K562 (cell line): ENCODE data around the gene CD34. TPM values are rescaled to one million over a fixed set of nuclear protein-coding genes. Genes with fewer than 3 reads are reported as not detected.

Source experiments
- ATAC-seq: fragments of 200-7000 bp; cut with Tn5 transposase; 3 replicates; pipeline ENCODE4 v1.9.1; 2020; ENCODE audit warnings: moderate library complexity
- BruUV-seq: library from RNA; stranded (reverse); fragments of 400-500 nt; replicated peaks from 2 replicates; lab custom pipeline; 2021; lab: Mats Ljungman, UMichigan
- CTCF ChIA-PET: fragments of 300-600 bp; formaldehyde crosslinking; extraction: SDS; loops from one replicate; lab custom pipeline; 2021; ENCODE audit warnings: low intra/inter-chr PET ratio; lab: Yijun Ruan, JAX
- POLR2A ChIA-PET: fragments of 300-600, 350-650 bp; sonication (Branson Sonifier 250); formaldehyde crosslinking; extraction: SDS; loops from one replicate; lab custom pipeline; 2021; ENCODE audit warnings: antibody characterized with exemption, inconsistent platforms; lab: Yijun Ruan, JAX
- DNase-seq, 4 experiments: peaks; one replicate each; pipeline versions ENCODE4 v3.0.0 to v3.0.0-alpha.2; 2011 to 2018; ENCODE audit warnings: low spot score in 3 of 4, mixed read lengths in 3 of 4; ENCODE audit errors: extremely low read depth in 1 of 4
- FAIRE-seq: peaks from 2 replicates; lab custom pipeline; 2011; peaks lifted over from hg19 to GRCh38; lab: Jason Lieb, UNC
- H2AFZ ChIP-seq: 2 replicates; pipeline ENCODE4 v1.6.0; 2011; ENCODE audit warnings: low read depth, low read length, control low read depth, inconsistent platforms
- H3K27ac ChIP-seq: fragments of 200-600 bp; 3 replicates; pipeline ENCODE4 v1.8.0; 2011; ENCODE audit warnings: low read depth, mild to moderate bottlenecking, control low read depth, inconsistent platforms, low read length, moderate library complexity, mixed read lengths; ENCODE audit errors: extremely low read depth
- H3K27me3 ChIP-seq, 2 experiments: fragments of 300-600 bp in 1 of 2; 2 replicates in 1 of 2; 3 replicates in 1 of 2; pipeline versions ENCODE4 v1.6.0 to v1.8.0; 2011; ENCODE audit warnings: inconsistent platforms in 2 of 2, low read length in 2 of 2, mild to moderate bottlenecking in 1 of 2, mixed read lengths in 1 of 2, moderate library complexity in 1 of 2; ENCODE audit not compliant: control insufficient read depth in 2 of 2, insufficient read depth in 2 of 2
- H3K36me3 ChIP-seq: fragments of 300-600 bp; 3 replicates; pipeline ENCODE4 v1.8.0; 2011; ENCODE audit warnings: mild to moderate bottlenecking, low read length, inconsistent platforms; ENCODE audit not compliant: control insufficient read depth, insufficient read depth
- H3K4me1 ChIP-seq, 2 experiments: fragments of 200-600 bp in 1 of 2; replicated peaks in 1 of 2; 2 replicates in 1 of 2; 3 replicates in 1 of 2; pipeline versions ENCODE4 v1.5.1 to v1.8.0; 2011; ENCODE audit warnings: inconsistent platforms in 2 of 2, low read length in 2 of 2, mild to moderate bottlenecking in 1 of 2, mixed read lengths in 1 of 2, moderate library complexity in 1 of 2; ENCODE audit not compliant: control insufficient read depth in 2 of 2, insufficient read depth in 2 of 2
- H3K4me2 ChIP-seq: 2 replicates; pipeline ENCODE4 v1.6.1; 2011; ENCODE audit warnings: low read length, control low read depth, inconsistent platforms, mixed read lengths; ENCODE audit not compliant: insufficient read depth
- H3K4me3 ChIP-seq: fragments of 200-600 bp; sonication (generic), shearing (Covaris generic); 2 replicates; pipeline ENCODE4 v1.5.1; 2016; ENCODE audit warnings: control low read depth, inconsistent platforms
- H3K79me2 ChIP-seq: fragments of 200-600 bp; 3 replicates; pipeline ENCODE4 v1.8.0; 2011; ENCODE audit warnings: low read length, inconsistent platforms; ENCODE audit not compliant: control insufficient read depth, insufficient read depth
- H3K9ac ChIP-seq, 2 experiments: 2 replicates each; pipeline versions ENCODE4 v1.6.0 to v1.6.1; 2011; ENCODE audit warnings: low read depth in 2 of 2, low read length in 2 of 2, control low read depth in 1 of 2, inconsistent platforms in 1 of 2, mild to moderate bottlenecking in 1 of 2, mixed read lengths in 1 of 2; ENCODE audit not compliant: insufficient read depth in 1 of 2
- H3K9me1 ChIP-seq: one replicate; pipeline ENCODE4 v1.6.0; 2011; ENCODE audit warnings: inconsistent platforms, mild to moderate bottlenecking, low read length, moderate library complexity; ENCODE audit not compliant: control insufficient read depth, insufficient read depth
- H3K9me3 ChIP-seq: replicated peaks from 2 replicates; pipeline ENCODE4 v1.5.1; 2011; ENCODE audit warnings: low read depth, low read length, inconsistent platforms; ENCODE audit not compliant: control insufficient read depth, insufficient read depth
- H4K20me1 ChIP-seq: replicated peaks from 2 replicates; pipeline ENCODE4 v1.6.1; 2011; ENCODE audit warnings: low read length, inconsistent platforms, mixed read lengths; ENCODE audit not compliant: control insufficient read depth, insufficient read depth
- FOXA1 ChIP-seq: fragments of 450-650 bp; IDR thresholded peaks from 2 replicates; pipeline ENCODE4 v1.6.1; 2016; ENCODE audit warnings: mild to moderate bottlenecking, borderline replicate concordance
- HNRNPL ChIP-seq: fragments of 200-400 bp; formaldehyde crosslinking; IDR thresholded peaks from 2 replicates; pipeline ENCODE4 v1.6.1; 2017; ENCODE audit warnings: low read depth, mild to moderate bottlenecking, low read length
- KHSRP ChIP-seq: fragments of 450-650 bp; IDR thresholded peaks from 2 replicates; pipeline ENCODE4 v1.6.1; 2017
- NR2C2 ChIP-seq, 2 experiments: fragments of 200-800 bp in 1 of 2; sonication (Bioruptor generic) in 1 of 2; sonication (generic) in 1 of 2; formaldehyde crosslinking in 1 of 2; IDR thresholded peaks; 2 replicates each; pipeline versions ENCODE4 v1.6.1 to v1.8.0; 2016 to 2022; ENCODE audit warnings: mild to moderate bottlenecking in 1 of 2, missing compliant biosample characterization in 1 of 2, missing genetic modification characterization in 1 of 2, missing genetic modification reagents in 1 of 2
- PCBP1 ChIP-seq: fragments of 200-400 bp; formaldehyde crosslinking; IDR thresholded peaks from 2 replicates; pipeline ENCODE4 v1.6.1; 2018; ENCODE audit warnings: mild to moderate bottlenecking, low read depth, low read length; ENCODE audit not compliant: poor library complexity, severe bottlenecking
- SAP30 ChIP-seq: fragments of 200-600 bp; sonication (generic); IDR thresholded peaks from 2 replicates; pipeline ENCODE4 v1.6.1; 2012; ENCODE audit warnings: borderline replicate concordance, low read depth, mild to moderate bottlenecking, moderate library complexity, low read length, control low read depth, inconsistent platforms; ENCODE audit not compliant: insufficient read depth, poor library complexity, severe bottlenecking
- SMARCC2 ChIP-seq: fragments of 450-650 bp; IDR thresholded peaks from 2 replicates; pipeline ENCODE4 v1.6.1; 2017; ENCODE audit warnings: antibody characterized with exemption, moderate library complexity, mild to moderate bottlenecking, low read depth
- ZNF143 ChIP-seq: sonication (generic); formaldehyde crosslinking; IDR thresholded peaks from 2 replicates; pipeline ENCODE4 v1.9.0; 2022; ENCODE audit warnings: mild to moderate bottlenecking, missing genetic modification reagents
- whole genome bisulfite sequencing: fragments of 100-300 bp; shearing (Covaris generic); methylation state at CpG from one replicate; pipeline ENCODE4 v1.1.6; 2016; ENCODE audit warnings: low coverage, mixed read lengths; ENCODE audit not compliant: insufficient coverage; ENCODE audit errors: missing lambda C conversion rate; 5-methylcytosine and 5-hydroxymethylcytosine counted together
- in situ Hi-C: fragments of 300-500 bp; cut with MboI; formaldehyde crosslinking; loops from 4 replicates; pipeline ENCODE4 v1.15.0; 2018; ENCODE audit warnings: inconsistent platforms, mixed read lengths
- intact Hi-C: fragments of 100-400 bp; cut with micrococcal nuclease; formaldehyde crosslinking; loops from 2 replicates; pipeline ENCODE4 v1.14.2; 2022
- polyA plus RNA-seq, 8 experiments: library from polyadenylated mRNA; depleted of rRNA in 4 of 8; stranded (reverse) in 5 of 8; unstranded in 3 of 8; fragments of >200 nt; fragmentation: Nextera tagmentation in 2 of 8; fragmentation: Illumina TruSeq in 1 of 8; extraction: Ambion mirVana in 2 of 8; extraction: Trizol in 1 of 8; gene quantifications; 2 replicates each; pipeline versions ENCODE4 v1.2.1 to v1.2.3, GENCODE V29; 2011 to 2014; ENCODE audit warnings: inconsistent platforms in 1 of 8, missing spikeins in 1 of 8
- total RNA-seq, 7 experiments: library from RNA; depleted of rRNA in 6 of 7; stranded (reverse); fragments of >200 nt in 6 of 7; fragmentation: Illumina TruSeq in 2 of 7; extraction: Trizol in 2 of 7; gene quantifications; 2 replicates each; pipeline versions ENCODE4 v1.2.1 to v1.2.3, GENCODE V29; 2011 to 2021; ENCODE audit warnings: low replicate concordance in 1 of 7
- TF ChIP-seq, protein P1 (sequence below), 2 experiments: fragments of 450-650 bp; formaldehyde crosslinking in 1 of 2; IDR thresholded peaks; 2 replicates each; pipeline versions ENCODE4 v1.4.0 to v1.6.1; 2014 to 2020; ENCODE audit warnings: mild to moderate bottlenecking in 2 of 2, borderline replicate concordance in 1 of 2, low read depth in 1 of 2
- TF ChIP-seq, protein P2 (sequence below): fragments of 250-450 bp; sonication (Bioruptor Pico); IDR thresholded peaks from 2 replicates; pipeline ENCODE4 v1.5.0; 2020; ENCODE audit warnings: mild to moderate bottlenecking
- TF ChIP-seq, protein P3 (sequence below): sonication (generic); formaldehyde crosslinking; IDR thresholded peaks from 2 replicates; pipeline ENCODE4 v1.8.0; 2023; ENCODE audit warnings: mild to moderate bottlenecking, missing genetic modification reagents

Gene CD34
- total and polyA plus RNA-seq, 9 of the 15 experiments (the other 6 are each of a cell fraction or from before 2014, with no cell fraction given), result not detected

DNA sequence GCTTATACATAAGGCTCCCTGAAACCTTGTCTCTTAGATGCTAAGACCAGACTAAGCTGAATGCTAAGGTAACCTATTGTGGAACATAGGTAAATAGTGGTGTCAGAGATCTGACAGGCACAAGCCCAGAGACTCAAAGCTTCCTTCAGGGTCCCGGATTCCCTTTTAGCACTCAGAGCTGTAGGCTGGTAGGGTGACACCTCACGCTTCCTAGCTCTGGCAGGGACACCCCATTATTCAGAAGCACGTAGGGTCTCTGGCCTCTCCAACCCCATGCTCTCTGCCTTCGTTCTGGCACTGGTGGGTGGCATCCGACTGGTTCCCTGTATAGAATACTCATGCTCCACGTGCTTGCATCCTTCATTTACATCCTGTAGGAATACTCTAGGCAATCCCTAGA, 68.4 kb downstream of the CD34 start:
- no peaks in the 10 kb centered on the region for H3K27me3 ChIP-seq
- POLR2A ChIA-PET, result interaction anchor here (0.7 to 2.4 kb wide), 5 partner anchors 14 to 382 kb away, joined by 3 to 9 read pairs (median 4); no protein-coding TSS in a partner anchor
- ATAC-seq (no peak), FAIRE-seq (no peak), DNase-seq (no peak)
- CTCF ChIA-PET, result no interaction called here
- no peak overlapping the region for H3K4me2 ChIP-seq
- no peak overlapping the region for H3K27ac ChIP-seq
- intact Hi-C loops, result no loop called here
- no peak overlapping the region for H3K4me3 ChIP-seq
- peaks cover 7% of the 10 kb centered on the region; the same call in 2 of the 3 replicates for H3K79me2 ChIP-seq
- H3K9ac ChIP-seq, result no peak overlapping the region
- H4K20me1 ChIP-seq, result no peaks in the 10 kb centered on the region
- in situ Hi-C loops, result no loop called here
- no TSS peak for BruUV-seq
- peaks cover 9 to 15% of the 10 kb centered on the region in 2 experiments for H3K4me1 ChIP-seq
- no peak overlapping the region for H2AFZ ChIP-seq
- H3K36me3 ChIP-seq, result peaks cover 2% of the 10 kb centered on the region; the same call in 2 of the 3 replicates
- H3K9me1 ChIP-seq, result no peaks in the 10 kb centered on the region
- H3K9me3 ChIP-seq, result no peaks in the 10 kb centered on the region
- WGBS, result 57% methylated on average over 6 of the region's 6 CpGs
- TF ChIP-seq KHSRP (no peak), ZNF143 (CRISPR knock-in tag) (no peak), SMARCC2 (no peak), NR2C2 (CRISPR knock-in tag; IDR thresholded peaks at IDR 0.05) (no peak), NR2C2 (tag; IDR thresholded peaks at IDR 0.05) (no peak), FOXA1 (no peak), SAP30 (no peak), HNRNPL (no peak), PCBP1 (no peak)
- TF ChIP-seq, protein P1, sequence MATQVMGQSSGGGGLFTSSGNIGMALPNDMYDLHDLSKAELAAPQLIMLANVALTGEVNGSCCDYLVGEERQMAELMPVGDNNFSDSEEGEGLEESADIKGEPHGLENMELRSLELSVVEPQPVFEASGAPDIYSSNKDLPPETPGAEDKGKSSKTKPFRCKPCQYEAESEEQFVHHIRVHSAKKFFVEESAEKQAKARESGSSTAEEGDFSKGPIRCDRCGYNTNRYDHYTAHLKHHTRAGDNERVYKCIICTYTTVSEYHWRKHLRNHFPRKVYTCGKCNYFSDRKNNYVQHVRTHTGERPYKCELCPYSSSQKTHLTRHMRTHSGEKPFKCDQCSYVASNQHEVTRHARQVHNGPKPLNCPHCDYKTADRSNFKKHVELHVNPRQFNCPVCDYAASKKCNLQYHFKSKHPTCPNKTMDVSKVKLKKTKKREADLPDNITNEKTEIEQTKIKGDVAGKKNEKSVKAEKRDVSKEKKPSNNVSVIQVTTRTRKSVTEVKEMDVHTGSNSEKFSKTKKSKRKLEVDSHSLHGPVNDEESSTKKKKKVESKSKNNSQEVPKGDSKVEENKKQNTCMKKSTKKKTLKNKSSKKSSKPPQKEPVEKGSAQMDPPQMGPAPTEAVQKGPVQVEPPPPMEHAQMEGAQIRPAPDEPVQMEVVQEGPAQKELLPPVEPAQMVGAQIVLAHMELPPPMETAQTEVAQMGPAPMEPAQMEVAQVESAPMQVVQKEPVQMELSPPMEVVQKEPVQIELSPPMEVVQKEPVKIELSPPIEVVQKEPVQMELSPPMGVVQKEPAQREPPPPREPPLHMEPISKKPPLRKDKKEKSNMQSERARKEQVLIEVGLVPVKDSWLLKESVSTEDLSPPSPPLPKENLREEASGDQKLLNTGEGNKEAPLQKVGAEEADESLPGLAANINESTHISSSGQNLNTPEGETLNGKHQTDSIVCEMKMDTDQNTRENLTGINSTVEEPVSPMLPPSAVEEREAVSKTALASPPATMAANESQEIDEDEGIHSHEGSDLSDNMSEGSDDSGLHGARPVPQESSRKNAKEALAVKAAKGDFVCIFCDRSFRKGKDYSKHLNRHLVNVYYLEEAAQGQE (IDR thresholded peaks at IDR 0.05; ENCODE audit: borderline replicate concordance), result no peak
- TF ChIP-seq, protein P1 (CRISPR knock-in tag; IDR thresholded peaks at IDR 0.05; ENCODE audit: low read depth), result no peak
- TF ChIP-seq, protein P2, sequence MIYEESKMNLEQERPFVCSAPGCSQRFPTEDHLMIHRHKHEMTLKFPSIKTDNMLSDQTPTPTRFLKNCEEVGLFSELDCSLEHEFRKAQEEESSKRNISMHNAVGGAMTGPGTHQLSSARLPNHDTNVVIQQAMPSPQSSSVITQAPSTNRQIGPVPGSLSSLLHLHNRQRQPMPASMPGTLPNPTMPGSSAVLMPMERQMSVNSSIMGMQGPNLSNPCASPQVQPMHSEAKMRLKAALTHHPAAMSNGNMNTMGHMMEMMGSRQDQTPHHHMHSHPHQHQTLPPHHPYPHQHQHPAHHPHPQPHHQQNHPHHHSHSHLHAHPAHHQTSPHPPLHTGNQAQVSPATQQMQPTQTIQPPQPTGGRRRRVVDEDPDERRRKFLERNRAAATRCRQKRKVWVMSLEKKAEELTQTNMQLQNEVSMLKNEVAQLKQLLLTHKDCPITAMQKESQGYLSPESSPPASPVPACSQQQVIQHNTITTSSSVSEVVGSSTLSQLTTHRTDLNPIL (CRISPR knock-in tag), result no peak
- TF ChIP-seq, protein P3, sequence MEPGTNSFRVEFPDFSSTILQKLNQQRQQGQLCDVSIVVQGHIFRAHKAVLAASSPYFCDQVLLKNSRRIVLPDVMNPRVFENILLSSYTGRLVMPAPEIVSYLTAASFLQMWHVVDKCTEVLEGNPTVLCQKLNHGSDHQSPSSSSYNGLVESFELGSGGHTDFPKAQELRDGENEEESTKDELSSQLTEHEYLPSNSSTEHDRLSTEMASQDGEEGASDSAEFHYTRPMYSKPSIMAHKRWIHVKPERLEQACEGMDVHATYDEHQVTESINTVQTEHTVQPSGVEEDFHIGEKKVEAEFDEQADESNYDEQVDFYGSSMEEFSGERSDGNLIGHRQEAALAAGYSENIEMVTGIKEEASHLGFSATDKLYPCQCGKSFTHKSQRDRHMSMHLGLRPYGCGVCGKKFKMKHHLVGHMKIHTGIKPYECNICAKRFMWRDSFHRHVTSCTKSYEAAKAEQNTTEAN, result no peak
